NCI-H510A (cell line): Measurements from ENCODE around the gene ACBD5.
"Not testable (repeated sequence)": the region's sequence is repeated elsewhere in the genome, so short reads cannot be mapped to it uniquely, and the experiment has no call there.

Experiments used
- DNase-seq: peaks from one replicate; lab custom pipeline; 2025; lab: John Stamatoyannopoulos, UW

Gene ACBD5

GRCh38 chr10:27241010-27241651, 534 bp upstream of the ACBD5 start:
- no peak for DNase-seq

- DNase-seq: not testable (repeated sequence)
These were observed 3.1 kb downstream of the ACBD5 start for GRCh38 chr10:27237531-27237930.

GRCh38 chr10:27236589-27237128, 3.9 kb downstream of the ACBD5 start:
- DNase-seq: not testable (repeated sequence)

- DNase-seq: no peak
These were observed 4.9 kb downstream of the ACBD5 start for GRCh38 chr10:27235706-27236105.

GRCh38 chr10:27230022-27230421, 10.6 kb downstream of the ACBD5 start:
- no peak for DNase-seq

GRCh38 chr10:27225642-27226257, 14.8 kb downstream of the ACBD5 start:
- no peak for DNase-seq

- no peak for DNase-seq
These were observed 15.5 kb downstream of the ACBD5 start for GRCh38 chr10:27225011-27225590.

GRCh38 chr10:27223964-27224363, 16.6 kb downstream of the ACBD5 start:
- no peak for DNase-seq

GRCh38 chr10:27207350-27207749, 33.2 kb downstream of the ACBD5 start:
- DNase-seq: no peak

- DNase-seq: no peak
These were observed 36.8 kb downstream of the ACBD5 start for GRCh38 chr10:27203806-27204205.

GRCh38 chr10:27197980-27198620, 42.5 kb downstream of the ACBD5 start:
- no peak for DNase-seq

GRCh38 chr10:27192284-27192683, 48.3 kb downstream of the ACBD5 start:
- no peak for DNase-seq

GRCh38 chr10:27190508-27190907, 50.1 kb downstream of the ACBD5 start:
- DNase-seq: no peak

- no peak for DNase-seq
These were observed 51.7 kb downstream of the ACBD5 start for GRCh38 chr10:27188897-27189296.

GRCh38 chr10:27188259-27188658, 52.3 kb downstream of the ACBD5 start:
- DNase-seq: no peak

GRCh38 chr10:27169849-27170248, 70.7 kb downstream of the ACBD5 start:
- no peak for DNase-seq

- no peak for DNase-seq
These were observed 82.2 kb downstream of the ACBD5 start for GRCh38 chr10:27158421-27158820.

- no peak for DNase-seq
These were observed 83.4 kb downstream of the ACBD5 start for GRCh38 chr10:27157150-27157549.

- not testable (repeated sequence) for DNase-seq
These were observed 84.0 kb downstream of the ACBD5 start for GRCh38 chr10:27156566-27156965.

GRCh38 chr10:27155066-27155754, 85.4 kb downstream of the ACBD5 start, which contains the start of gene MASTL:
TSS of gene MASTL (plus strand) at chr10:27155352. CDS start at chr10:27155427, 75 bp downstream.
- DNase-seq: peak; percentile 37

GRCh38 chr10:27153845-27154193, 86.8 kb downstream of the ACBD5 start:
- no peak for DNase-seq

GRCh38 chr10:27153329-27153728, 87.3 kb downstream of the ACBD5 start:
- no peak for DNase-seq
